CD4-positive, alpha-beta T cell treated with Interleukin-10 for 1 hour (primary cell): Measurements from ENCODE around the gene FAM111B.
"Not testable (repeated sequence)": the region's sequence is repeated elsewhere in the genome, so short reads cannot be mapped to it uniquely, and the experiment has no call there.

Source experiments
- DNase-seq: peaks from one replicate; pipeline ENCODE4 v3.0.0-alpha.2; 2020

The FAM111B gene

DNA sequence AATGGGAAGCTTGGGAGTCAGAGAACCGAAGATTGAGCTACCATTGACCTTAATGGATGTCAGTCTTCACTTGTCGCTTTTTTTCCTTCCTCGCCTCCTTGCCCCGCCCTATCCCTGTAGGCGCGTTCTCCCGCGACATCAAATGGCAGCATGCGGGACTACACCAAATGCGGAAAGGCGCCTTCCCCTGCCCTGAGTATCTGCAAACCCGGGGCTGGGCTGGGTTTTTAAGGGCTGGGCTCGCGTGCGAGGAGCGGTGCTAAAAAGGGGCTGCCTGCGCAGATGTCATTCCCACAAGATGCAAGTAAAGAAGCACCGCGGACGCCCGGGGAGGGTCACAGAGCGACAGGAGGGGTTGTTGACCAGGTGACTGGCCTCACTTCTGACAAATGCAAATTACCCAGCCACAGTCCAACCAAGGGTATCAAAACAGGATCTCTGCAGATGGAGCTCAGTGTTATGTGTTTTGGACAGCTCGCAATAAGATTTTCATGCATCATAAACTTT, 4.7 kb upstream of the FAM111B start:
- peak; percentile 60 for DNase-seq

DNA sequence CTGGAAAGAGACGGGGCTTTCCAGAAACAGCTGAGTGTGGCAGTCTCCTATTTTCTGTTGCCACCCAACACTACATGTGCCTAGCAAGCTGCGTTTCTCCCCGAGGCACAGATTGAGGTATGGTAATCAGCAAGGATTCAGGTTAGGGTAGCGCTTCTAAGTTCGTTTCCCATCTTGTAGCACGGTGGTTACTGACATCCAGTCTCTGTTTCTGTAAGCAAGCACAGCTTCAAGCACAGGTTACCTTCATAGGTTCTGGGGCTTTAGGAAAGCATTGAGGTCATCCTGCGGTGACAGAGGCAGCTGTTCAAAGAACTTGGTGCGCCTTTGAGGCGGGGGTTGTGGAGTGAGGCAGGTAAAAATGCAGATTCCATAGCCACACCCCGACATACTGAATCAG, 684 bp downstream of the FAM111B start:
- DNase-seq: peak; percentile 12

DNA sequence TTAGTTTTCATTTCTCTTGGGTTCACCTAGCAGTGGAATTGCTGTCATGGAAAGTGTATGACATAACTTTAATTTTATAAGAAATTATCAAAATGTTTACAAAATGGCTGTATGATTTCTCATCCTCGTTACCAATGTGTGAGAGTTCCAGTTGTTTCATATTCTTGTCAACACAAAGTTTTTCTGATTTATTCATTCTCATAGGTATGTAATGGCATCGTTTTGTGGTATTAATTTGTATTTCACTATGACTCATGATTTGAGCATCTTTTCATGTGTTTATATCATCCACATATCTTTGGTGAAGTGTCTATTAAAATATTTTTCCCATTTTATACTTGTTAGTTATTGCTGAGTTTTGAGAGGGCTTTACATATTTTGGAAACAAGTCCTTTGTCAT, 5.5 kb downstream of the FAM111B start:
- no peak for DNase-seq

DNA sequence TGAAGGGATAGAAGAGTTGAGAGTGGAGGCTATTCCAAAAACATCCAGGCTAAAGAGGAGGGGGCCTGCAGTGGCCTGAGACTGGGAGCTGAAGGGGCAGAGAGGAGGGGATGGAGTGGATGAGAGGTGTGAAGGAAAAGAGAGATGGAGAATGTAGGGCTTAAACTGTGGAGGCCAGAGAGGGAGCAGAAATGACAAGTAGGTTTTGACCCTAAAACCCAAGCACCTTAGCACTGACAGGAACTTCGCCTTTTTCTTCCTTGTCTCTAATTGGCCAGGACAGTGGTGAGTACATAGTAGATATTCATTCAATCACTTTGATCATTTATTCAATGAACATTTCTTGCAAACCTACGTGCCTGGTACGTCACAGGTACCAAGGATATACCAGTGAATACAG, 7.3 kb downstream of the FAM111B start:
- no peak for DNase-seq

DNA sequence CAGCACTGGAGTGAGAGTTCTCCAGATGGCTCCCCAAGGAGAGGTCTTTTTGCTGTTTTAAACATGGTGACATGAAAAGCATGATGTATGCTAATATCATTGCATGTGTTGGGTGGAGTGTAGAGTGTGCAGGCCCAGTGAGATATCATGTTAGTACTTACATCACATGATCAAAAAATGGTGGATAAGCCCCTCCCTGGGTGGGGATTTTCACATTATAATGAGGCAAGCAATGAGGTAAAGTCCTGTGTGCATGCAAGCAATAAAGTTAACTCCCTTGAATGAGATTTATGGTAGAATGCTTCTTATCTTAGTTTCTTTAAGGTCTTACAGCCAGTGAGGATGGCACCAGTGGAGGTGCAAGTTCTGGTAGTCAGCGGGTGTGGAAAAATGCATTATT, 8.5 kb downstream of the FAM111B start:
- no peak for DNase-seq

DNA sequence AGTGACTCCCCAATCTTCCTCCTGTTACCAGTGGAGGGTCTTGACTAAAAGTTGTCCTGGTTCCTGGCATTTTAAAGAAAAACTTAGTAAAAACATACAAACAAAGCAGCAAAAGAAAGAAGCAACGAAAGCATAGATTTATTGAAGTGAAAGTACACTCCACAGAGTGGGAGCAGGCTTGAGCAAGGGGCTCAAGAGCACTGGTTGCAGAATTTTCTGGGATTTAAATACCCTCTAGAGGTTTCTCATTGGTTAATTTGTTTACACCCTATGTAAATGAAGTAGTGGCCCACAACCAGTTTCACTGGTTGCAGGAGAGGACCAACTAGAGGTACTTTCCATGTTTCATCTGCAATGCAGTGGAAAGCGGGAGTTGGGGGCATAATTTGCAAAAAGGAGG, 10.7 kb downstream of the FAM111B start:
- no peak for DNase-seq

DNA sequence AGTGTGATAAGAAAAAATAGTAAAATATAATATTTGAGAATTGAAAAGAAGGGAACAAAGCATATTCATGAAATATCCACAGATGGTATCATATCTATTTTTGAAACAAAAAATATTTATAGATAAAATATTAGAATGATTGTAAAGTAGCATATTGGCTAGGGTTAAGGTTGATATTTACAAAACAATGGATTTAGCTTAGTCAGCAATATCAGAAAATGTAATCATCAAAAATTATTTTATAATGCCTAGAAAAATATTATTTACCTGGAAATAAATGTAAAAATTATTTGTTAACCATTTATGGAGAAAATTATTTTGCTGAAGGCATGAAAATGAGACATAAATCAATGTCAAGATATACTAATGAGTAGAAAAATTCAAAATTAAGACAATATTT, 12.8 kb downstream of the FAM111B start:
- no peak for DNase-seq

DNA sequence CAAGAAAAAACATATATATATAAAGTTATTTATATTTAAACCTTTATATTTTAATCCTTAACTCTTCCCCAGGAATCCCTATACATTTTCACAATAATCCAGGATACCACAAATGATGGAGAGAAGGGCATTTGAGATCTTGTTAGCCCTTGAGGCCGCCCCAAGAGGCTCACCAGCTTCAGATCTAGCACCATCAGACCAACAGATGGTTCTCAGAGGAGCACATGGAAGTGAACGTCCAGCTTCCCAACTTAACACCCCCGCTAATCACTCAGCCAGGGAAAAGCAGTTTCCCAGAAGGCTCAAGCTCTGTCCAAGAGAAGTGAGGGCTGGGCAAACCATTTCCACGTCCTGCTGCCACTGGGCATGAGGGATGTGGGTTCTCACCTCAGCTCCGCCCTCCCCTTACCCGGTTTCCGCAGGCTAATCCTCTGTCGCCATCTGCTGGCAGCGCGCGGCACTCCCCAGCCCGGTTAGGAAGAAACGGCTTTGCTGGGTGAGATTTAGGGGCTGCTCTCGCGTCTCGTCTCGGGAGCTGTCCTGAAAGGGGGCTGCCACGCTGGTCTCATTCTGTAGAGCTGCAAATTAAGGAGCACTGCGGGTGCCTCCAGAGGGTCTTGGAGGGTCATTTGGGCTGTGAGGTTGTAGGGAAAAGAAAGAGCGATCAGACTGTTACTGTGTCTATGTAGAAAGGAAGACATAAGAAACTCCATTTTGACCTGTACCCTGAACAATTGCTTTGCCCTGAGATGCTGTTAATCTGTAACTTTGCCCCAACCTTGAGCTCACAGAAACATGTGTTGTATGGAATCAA, 28.8 kb downstream of the FAM111B start:
- peak; percentile 88 for DNase-seq

DNA sequence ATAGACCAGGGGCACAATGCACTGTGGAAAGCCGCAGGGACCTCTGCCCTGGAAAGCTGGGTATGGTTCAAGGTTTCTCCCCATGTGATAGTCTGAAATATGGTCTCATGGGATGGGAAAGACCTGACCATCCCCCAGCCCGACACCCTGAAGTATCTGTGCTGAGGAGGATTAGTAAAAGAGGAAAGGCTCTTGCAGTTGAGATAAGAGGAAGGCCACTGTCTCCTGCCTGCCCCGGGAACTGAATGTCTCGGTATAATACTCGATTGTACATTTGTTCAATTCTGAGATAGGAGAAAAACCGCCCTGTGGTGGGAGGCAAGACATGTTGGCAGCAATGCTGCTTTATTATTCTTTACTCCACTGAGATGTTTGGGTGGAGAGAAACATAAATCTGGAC, 29.5 kb downstream of the FAM111B start:
- not testable (repeated sequence) for DNase-seq

DNA sequence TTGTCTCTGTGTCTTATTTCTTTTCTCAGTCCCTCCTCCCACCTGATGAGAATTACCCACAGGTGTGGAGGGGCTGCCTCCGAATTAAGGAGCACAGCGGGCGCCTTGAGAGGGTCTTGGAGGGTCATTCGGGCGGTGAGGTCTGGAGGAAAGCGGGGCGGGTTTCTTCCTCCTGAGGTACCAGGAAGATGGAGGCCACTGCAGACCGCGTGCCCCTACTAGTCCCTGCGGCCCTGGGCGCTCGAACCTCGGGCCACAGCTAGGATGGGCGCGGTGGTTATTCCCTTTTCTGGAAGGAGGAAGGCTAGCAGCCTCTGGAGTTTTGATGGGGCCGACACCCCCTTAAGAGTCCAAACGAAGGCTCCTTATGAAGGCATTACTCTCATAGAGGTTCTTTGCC, 30.2 kb downstream of the FAM111B start:
- DNase-seq: no peak

DNA sequence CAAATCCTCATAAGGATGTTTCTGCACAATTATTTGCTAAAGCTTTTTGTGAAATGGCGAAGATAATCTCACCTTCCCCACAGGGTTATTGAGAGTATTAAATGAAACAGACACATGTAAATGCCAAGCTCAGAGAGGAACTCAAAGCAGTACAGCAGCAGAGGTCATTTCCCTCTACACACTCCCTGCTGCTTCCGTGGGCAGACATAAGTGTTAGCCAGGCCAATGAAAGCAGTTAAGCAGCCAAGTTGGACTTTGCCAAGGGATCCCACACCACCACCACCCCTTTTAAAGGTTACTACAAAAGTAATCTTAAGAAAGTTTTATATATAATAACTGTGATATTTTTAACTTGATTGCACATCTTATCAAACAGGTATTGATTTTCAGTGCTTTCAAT, 31.6 kb downstream of the FAM111B start:
- no peak for DNase-seq

DNA sequence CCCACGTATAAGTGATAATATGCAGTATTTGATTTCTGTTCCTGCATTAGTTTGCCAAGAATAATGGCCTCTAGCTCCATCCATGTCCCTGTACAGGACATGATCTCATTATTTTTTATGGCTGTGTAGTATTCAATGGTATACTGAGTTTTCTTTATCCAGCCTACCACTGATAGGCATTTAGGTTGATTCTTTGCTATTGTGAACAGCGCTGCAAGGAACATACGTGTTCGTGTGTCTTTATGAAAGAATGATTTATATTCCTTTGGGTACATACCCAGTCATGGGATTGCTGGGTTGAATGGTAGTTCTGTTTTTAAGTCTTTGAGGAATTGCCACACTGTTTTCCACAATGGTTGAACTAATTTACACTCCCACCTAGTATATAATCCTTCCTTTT, 34.2 kb downstream of the FAM111B start:
- no peak for DNase-seq

DNA sequence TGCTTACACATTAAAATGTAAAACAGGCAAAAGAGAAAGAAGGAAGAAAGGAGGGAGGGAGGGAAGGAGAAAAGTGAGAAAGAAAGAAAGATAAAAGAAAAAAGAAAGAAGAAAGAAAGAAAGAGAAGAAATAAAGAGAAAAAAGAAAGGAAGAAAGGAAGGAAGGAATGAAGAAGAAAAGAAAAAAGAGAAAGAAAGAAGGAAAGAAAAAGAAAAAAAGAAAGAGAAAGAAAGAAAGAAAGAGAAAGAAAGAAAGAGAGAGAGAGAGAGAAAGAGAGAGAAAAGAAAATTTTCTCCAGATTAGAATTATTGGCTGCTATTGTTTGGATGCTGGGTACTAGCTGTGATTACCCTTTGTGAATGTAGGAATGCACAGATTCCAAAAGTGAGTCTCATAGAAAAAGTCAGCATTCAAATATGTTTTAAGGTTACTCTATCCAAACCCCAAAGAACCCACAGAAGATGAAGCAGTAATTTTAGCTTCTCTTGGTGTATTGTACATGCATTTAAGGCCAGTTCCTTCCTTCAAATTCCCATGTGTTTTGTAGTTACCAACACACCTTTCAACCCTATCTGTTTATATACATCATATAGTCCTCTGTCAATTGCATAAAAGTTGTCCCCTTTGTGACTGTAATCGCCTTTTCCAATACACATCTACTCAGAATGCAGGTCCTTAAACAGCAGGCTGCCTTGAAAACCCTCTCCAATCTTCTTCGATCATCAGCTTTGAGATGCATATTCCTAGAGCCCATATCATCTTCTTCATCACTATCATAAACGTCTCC, 34.8 kb downstream of the FAM111B start:
- no peak for DNase-seq

DNA sequence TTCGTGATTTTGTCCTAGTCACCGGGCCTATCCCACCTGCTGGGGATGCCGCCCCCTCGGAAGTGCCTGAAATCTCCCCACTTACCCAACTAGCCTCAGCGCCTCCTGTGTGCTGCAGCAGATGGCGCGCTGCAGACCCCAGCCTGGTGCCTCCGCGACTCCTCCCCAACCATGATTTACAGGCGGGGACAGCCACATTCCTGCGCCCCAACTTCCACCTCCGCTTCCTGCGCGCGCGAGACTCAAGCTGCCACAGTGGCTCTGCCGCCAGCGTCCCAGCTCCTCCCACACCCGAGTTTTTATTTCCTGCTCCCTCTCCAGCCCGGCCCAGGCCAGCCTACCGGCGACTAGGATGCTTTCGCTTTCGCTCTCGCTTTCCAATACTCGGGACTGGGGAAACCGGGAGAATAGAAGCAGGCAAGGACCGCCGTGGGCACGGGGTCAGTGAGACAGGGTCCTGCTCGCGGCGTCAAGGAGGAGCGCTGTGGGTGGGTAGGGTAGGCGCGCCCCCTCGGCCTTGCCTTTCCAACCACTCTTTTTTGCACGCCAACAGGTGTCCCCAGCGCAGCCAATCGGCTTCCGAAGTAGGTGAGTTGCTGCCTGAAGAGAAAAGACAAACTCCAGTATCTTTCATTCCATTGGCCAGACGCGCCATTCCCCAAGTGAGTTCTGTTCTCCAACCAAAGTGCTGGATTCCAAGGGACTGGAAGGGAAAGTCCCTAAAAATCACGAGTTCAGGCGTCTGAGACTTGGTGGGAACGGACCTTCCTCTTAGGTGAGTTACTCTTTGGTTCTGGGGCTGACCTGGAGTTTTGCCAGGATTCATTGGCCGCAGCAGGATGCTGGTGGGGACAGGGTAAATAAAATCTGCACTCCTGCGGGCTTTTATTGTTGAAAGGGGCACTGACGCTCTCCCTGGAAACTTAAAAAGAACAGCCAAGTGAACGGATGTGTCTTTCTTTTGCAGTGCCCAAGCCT, 35.8 kb downstream of the FAM111B start, which contains the start of gene FAM111A:
FAM111A (plus strand) TSS at position 327 of the 978 bp plus-strand sequence. CDS start 6,017 bp downstream, outside the sequence.
- peak; percentile 90 for DNase-seq

DNA sequence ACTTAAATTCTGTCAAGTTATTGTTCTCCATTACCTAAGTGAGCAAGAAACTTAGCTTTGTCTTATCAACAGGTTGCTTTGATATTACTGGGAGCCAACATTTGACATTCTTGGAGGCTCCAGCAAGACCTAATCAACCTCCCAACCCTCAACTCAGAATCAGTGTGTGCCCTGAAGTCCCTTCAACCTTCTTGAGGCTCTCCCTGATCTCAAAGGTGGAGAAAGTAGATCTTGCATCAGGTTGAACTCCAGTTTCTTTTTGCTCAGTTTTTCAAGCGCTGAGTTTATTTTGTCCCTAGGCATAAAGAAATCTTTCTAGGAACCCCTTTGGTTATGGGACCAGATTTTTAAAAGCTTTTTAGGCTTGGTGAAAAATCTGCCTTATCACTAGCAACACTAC, 37.1 kb downstream of the FAM111B start:
- no peak for DNase-seq

DNA sequence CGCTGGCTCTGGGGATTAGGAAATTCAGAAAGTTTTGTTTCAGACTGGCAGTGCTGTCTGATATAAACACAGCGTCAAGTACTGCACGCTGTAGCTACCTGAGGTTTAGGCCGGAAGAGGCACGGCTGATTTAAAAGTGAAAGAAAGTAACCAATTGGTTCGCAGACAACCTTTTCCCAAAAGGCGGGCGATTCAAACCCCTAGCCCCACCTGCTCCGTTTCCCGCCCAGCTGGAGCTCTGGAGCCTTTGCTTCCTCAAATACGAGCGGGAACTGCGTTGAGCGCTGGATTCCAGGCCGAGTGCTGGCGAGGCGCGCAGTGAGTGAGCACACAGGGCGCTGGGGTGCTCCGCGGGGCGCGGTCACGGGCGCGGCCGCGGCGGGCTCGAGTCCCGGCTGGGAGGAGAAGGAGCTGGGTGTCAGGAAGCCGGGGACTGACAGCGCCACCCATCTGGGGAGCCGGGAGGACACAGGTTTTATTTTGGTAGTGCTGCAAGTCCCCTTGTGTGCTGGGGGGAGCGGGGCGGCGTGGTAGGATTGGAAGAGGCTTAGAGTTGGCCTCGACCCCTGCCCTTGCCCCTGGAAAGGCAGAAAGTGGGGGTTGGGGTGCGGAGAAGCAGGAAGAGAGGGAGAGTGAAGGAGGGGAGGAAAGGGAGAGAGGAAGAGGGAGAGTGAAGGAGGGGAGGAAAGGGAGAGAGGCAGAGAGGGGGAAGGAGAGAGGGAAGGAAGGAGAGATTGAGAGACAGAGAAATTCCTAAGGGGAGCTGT, 37.7 kb downstream of the FAM111B start:
- peak; percentile 83 for DNase-seq

DNA sequence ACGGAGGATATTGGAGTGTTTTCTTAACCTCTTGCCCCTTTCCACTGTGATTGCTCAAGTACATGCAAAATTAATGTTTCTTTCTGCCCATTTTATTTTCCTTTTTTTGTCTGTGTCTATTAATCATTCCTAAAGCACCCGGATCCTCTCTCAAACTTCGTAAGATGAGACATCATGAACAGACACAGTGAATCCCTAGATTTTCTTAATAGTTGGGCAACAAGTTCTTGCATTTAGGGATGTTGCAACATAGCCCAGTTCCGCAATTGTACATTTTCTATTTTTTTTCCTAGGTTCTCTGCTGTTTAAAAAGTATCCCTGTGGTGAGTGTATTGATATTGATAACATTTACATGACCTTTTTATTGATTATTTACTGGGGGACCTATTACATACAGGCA, 38.5 kb downstream of the FAM111B start:
- DNase-seq: no peak

DNA sequence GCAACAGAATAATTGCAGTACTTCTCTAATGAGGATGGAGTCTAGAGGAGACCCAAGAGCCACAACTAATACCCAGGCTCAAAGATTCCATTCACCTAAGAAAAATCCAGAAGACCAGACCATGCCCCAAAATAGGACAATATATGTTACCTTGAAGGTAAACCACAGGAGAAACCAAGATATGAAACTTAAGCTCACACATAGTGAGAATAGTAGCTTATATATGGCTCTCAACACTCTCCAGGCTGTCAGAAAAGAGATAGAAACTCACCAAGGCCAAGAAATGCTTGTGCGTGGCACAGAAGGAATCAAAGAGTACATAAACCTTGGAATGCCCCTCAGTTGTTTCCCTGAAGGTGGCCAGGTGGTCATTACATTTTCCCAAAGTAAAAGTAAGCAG, 44.7 kb downstream of the FAM111B start:
- DNase-seq: no peak

DNA sequence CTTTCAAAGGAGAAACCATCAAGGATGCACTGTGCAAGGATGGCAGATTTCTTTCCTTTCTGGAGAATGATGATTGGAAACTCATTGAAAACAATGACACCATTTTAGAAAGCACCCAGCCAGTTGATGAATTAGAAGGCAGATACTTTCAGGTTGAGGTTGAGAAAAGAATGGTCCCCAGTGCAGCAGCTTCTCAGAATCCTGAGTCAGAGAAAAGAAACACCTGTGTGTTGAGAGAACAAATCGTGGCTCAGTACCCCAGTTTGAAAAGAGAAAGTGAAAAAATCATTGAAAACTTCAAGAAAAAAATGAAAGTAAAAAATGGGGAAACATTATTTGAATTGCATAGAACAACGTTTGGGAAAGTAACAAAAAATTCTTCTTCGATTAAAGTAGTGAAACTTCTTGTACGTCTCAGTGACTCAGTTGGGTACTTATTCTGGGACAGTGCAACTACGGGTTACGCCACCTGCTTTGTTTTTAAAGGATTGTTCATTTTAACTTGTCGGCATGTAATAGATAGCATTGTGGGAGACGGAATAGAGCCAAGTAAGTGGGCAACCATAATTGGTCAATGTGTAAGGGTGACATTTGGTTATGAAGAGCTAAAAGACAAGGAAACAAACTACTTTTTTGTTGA, 45.4 kb downstream of the FAM111B start:
- no peak for DNase-seq

DNA sequence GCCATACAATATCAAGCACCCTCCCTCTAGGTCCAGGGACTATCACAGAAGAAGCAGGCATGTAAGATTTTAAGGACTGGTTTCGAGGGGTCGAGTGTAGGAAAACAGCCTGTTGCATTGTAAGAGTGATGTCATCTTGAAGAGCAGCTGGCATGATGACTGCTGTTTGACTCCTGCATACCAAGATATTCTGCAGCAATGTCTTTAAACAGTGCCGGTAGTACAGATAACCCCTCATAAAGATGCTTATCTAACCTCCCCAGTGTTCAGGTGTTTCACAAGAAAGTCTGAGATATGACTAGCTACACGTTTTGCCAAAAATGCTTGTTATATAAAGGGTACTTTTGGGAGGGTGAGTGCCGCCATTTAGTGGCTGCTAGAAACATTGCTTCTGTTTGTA, 47.6 kb downstream of the FAM111B start:
- DNase-seq: no peak

DNA sequence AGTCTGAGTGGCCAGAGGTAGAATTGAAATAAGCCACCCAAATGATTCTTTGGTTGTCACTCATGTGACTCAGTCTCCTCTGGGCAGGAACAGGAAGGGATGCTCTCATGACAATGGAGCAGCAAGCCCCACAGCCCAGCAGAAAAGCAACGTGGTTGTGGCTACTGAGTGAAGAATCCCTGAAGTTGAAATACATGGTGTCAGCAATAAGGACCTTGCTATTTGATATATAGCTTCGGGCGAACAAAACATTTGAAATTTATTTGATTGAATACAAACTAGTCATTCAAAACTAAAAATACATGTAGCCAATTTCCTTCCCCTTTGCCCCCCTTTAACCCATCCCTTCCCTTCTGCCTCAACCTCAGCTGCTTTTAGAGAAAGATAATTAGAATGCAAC, 50.4 kb downstream of the FAM111B start:
- DNase-seq: no peak
